Stimulated activated CD8-positive, alpha-beta memory T cell treated with anti-CD3 and anti-CD28 coated beads, Interleukin-15, amount 100 ng/mL, for 24 hours (primary cell): Measurements from ENCODE around the gene MBD5.

ENCODE experiments used
- DNase-seq: peaks from one replicate; pipeline ENCODE4 v3.0.0-alpha.2; 2020; ENCODE audit warnings: low read depth

The MBD5 gene

DNA sequence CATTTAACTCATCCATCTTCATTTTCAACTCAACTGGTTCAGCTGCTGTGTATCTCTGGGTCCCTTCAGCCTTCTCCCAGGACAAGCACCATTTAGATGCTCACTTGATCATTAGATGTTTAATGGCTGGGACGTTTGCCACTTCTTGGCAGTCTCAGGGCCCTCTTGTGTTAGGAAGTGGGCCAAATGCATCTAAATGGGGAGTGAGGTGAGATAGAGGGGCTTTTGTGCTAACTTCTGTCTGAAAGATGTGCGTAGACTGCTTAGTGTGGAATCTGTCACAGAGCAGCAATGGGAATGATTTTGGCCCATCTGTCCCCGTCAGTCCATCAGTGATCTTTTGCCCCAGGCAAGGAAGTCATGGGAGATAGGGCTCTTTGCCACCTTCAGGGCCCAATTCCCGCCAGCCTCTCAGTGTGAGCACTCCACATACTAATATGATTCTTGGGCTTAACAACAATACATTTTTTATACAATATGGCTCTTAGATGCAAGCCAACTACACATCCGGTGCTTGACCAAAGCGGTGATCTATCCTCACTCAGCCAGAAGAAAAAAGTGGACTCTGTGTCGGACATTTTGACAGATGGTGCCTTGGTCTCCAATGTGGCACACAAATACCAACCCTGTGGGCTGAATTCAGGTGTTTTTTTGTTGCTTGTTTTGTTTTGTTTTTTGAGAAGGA lies 528.0 kb downstream of the MBD5 start:
- no peak for DNase-seq

DNA sequence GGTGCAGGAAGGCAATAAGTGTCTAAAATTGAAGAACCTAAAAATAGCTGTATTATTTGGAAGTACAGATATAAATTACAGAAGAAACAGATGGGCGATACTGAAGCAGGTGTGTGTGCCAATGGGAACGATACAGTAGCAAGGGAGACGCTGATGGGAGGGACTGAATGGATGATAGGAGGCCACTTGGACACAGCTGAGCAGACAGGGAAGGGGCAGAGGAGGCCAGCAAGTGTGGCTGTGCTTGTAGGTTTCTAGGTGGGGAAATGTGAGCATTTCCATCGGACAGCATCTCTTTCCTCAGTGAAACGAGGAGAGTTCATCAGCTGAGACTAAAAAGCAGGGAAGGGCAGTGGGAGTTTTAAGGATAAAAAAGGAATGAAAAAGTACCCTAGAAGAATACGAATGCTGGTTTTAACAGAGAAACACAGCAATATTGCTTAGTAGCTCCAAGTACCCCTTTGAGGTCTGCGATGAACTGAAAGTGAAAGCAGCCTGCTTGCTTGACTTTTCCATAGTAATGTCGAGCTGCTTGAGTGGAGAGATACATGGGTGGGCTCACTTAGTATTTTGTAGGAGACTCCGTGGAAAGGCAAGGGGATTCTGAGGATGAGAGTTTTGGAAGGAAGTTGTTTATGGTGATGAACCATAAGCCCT lies 531.9 kb downstream of the MBD5 start:
- DNase-seq, result no peak

GRCh38 chr2:148553332-148553887 lies 532.5 kb downstream of the MBD5 start:
- DNase-seq, result no peak

DNA sequence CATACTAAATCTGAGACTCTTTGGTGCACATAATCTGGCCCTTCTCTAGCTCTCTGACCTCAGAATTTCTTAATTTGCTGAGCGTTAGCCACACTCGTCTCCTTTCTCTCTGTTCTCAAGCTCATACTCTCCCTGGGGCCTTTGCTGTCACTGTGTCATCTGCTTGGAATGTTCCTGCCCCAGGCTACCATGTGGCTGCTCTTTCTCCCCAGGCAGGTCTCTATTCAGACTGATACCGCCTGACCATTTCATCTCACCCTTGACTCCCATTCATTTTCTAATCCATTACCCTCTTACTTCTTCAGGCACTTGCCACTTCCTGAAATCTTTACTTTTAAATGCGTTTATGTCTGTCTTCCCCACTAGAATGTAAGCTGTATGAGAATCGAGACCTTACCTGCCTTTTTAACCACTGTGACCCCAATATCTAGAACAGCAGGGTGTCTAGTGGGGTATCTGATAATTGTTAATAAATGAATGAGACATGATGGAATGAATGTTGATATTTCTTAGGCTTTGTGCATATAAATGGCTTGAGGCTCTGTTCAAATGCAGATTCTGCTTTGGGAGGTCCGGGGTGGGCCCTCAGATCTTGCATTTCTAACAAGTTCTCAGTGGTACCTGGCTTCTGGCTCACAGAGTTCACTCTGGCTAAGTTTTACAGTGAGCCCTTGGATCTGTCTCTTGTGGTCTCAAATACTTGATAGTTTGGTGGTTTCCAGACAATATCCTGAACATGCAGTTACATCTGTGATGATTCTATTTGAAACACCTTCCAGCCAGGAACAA lies 533.8 kb downstream of the MBD5 start:
- no peak for DNase-seq

DNA sequence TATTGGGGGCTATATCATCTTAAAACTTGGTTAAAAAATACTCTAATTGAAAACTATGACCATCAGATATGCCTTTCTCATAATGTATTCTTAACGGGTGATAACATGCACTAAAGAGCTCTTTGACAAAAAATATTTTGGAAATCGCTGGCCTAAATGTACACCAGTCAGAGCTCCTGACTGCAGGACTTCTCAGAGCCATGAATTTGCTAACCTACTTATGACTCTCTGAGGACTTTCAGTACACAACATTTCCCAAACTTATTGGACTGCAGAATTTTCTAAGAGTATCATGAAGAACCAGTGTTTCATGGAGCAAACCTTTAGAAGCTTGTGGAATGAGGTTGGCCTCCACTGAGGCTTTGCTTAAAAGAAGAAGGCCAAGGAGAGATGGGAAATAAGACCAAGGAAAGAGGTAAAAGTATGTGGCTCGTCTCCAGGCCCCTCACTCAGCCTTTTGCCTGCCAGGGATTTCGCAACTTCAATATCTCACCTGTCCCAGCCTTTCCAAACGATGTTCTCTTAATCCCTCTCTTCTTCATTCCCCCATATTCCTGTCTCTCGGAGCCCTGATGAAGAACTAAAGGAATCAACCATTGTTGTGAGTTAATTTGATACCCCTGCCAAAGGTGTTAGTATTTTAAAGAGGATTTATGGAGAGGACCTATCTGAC lies 534.9 kb downstream of the MBD5 start:
- DNase-seq, result no peak

DNA sequence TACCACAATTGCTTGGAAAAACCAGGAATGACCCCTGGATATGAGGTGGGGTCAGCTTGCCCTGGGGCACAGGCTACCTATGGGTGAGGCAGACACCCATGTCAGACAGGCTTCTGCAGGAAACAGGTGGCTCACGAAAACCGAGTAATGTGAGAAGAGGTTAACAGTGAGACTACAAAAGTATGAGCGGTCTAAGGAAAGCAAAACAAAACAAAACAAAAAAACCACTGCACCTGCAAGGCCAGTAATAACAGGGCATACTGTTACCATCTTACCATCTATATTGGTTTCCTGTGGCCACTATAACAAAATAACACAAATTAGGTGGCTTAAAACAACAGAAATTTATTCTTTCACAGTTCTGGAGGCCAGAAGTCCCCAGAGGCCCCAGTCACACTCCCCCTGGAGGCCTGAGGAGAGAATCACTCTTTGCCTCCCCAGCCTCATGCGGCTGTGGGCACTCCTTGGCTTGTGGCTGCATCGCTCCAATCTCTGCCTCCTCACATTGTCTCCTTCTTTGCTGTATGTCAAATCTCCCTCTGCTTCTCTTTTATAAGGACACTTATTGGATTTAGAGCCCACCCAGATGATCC lies 537.0 kb downstream of the MBD5 start:
- DNase-seq, result no peak

GRCh38 chr2:148560496-148560895 lies 539.6 kb downstream of the MBD5 start:
- no peak for DNase-seq

- DNase-seq, result no peak
These were observed 540.5 kb downstream of the MBD5 start for GRCh38 chr2:148561389-148561788.

DNA sequence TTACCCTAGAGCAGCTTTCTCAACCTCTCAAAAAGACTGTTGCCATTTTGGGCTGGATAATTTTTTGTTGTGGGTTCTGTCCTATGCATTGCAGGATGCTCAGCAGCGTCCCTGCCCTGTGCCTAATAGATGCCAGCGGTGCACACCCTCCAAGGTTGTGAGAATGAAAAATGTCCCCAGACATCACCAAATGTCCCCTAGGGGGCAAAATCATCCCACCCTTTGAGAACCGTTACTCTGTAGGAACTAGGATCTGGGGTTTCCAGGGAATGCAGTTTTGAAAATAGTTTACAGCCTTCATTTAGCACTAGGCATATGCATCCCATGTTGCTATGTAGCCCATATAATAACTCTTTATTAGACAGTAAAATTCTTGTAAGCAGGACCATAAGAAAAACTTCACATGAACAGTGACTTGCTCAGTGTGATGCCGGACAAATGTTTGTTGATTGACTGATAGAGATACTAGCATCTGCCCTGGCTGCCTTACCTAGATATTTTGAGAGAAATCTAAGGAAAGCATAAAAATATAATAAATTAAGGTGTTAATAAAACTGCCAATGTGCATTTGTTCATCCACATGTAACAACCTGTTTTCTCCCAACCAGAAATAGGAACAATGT lies 544.5 kb downstream of the MBD5 start:
- DNase-seq, result no peak
